ENCODE measurements around the gene UCK2. TPM values are rescaled to one million over a fixed set of nuclear protein-coding genes. Genes with fewer than 3 reads are reported as not detected.

Gene UCK2
- total and polyA plus RNA-seq, 2 experiments from 2014 or later: 101 to 149 TPM

DNA sequence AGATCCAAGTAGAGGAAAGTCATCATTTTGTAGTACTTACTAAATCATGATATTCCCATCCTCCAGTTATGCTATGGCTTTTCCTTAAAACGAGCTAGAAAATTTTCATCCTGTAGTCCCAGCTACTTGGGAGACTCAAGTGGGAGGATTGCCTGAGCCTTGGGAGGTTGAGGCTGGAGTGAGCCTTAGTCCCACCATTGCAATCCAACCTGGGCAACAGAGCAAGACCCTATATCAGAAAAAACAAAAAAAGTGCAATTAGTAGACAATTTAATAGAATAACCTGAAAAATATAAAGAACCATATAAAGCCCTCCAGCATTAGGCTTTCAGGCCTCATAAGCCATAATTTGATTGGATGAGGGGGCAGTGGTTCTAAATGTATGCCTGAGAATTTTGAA is 6.8 kb downstream of the UCK2 start:
- Histone ChIP-seq H3K9me2 (ENCODE audit: insufficient read depth) (0 out of 2 replicates have a peak, but pooled peaks cover 7% of the 10 kb centered on the region), H2AFZ (no peak overlapping the region), H3K27me3 (ENCODE audit: insufficient read depth) (no peaks in the 10 kb centered on the region), H3K79me2 (replicated peaks; ENCODE audit: insufficient read depth) (peaks cover 100% of the 10 kb centered on the region), H3K4me1 (ENCODE audit: insufficient read depth) (peaks cover 78% of the 10 kb centered on the region), H4K20me1 (replicated peaks; ENCODE audit: insufficient read depth) (peaks cover 80% of the 10 kb centered on the region), H3F3A (replicated peaks; ENCODE audit: low read depth) (no peaks in the 10 kb centered on the region; the same call in 1 of the 2 replicates), H3K4me2 (no peak overlapping the region), H3K36me3 (ENCODE audit: insufficient read depth) (no peaks in the 10 kb centered on the region), H3K27ac (ENCODE audit: low read depth) (no peak overlapping the region), H3K4me3 (no peak overlapping the region)
- TF ChIP-seq ZNF331 (CRISPR knock-in tag; IDR thresholded peaks at IDR 0.05; ENCODE audit: low read depth): no peak
- TF ChIP-seq, protein P1, sequence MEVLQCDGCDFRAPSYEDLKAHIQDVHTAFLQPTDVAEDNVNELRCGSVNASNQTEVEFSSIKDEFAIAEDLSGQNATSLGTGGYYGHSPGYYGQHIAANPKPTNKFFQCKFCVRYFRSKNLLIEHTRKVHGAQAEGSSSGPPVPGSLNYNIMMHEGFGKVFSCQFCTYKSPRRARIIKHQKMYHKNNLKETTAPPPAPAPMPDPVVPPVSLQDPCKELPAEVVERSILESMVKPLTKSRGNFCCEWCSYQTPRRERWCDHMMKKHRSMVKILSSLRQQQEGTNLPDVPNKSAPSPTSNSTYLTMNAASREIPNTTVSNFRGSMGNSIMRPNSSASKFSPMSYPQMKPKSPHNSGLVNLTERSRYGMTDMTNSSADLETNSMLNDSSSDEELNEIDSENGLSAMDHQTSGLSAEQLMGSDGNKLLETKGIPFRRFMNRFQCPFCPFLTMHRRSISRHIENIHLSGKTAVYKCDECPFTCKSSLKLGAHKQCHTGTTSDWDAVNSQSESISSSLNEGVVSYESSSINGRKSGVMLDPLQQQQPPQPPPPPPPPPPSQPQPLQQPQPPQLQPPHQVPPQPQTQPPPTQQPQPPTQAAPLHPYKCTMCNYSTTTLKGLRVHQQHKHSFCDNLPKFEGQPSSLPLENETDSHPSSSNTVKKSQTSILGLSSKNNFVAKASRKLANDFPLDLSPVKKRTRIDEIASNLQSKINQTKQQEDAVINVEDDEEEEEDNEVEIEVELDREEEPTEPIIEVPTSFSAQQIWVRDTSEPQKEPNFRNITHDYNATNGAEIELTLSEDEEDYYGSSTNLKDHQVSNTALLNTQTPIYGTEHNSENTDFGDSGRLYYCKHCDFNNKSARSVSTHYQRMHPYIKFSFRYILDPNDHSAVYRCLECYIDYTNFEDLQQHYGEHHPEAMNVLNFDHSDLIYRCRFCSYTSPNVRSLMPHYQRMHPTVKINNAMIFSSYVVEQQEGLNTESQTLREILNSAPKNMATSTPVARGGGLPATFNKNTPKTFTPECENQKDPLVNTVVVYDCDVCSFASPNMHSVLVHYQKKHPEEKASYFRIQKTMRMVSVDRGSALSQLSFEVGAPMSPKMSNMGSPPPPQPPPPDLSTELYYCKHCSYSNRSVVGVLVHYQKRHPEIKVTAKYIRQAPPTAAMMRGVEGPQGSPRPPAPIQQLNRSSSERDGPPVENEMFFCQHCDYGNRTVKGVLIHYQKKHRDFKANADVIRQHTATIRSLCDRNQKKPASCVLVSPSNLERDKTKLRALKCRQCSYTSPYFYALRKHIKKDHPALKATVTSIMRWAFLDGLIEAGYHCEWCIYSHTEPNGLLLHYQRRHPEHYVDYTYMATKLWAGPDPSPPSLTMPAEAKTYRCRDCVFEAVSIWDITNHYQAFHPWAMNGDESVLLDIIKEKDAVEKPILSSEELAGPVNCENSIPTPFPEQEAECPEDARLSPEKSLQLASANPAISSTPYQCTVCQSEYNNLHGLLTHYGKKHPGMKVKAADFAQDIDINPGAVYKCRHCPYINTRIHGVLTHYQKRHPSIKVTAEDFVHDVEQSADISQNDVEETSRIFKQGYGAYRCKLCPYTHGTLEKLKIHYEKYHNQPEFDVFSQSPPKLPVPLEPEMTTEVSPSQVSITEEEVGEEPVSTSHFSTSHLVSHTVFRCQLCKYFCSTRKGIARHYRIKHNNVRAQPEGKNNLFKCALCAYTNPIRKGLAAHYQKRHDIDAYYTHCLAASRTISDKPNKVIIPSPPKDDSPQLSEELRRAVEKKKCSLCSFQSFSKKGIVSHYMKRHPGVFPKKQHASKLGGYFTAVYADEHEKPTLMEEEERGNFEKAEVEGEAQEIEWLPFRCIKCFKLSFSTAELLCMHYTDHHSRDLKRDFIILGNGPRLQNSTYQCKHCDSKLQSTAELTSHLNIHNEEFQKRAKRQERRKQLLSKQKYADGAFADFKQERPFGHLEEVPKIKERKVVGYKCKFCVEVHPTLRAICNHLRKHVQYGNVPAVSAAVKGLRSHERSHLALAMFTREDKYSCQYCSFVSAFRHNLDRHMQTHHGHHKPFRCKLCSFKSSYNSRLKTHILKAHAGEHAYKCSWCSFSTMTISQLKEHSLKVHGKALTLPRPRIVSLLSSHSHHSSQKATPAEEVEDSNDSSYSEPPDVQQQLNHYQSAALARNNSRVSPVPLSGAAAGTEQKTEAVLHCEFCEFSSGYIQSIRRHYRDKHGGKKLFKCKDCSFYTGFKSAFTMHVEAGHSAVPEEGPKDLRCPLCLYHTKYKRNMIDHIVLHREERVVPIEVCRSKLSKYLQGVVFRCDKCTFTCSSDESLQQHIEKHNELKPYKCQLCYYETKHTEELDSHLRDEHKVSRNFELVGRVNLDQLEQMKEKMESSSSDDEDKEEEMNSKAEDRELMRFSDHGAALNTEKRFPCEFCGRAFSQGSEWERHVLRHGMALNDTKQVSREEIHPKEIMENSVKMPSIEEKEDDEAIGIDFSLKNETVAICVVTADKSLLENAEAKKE (CRISPR knock-in tag; IDR thresholded peaks at IDR 0.05): no peak
- no peak for TF ChIP-seq CREB1 (CRISPR knock-in tag; IDR thresholded peaks at IDR 0.05; ENCODE audit: low read depth)
- no peak for TF ChIP-seq NANOG (IDR thresholded peaks at IDR 0.05; ENCODE audit: borderline replicate concordance)
- TF ChIP-seq POLR2AphosphoS5 (IDR thresholded peaks at IDR 0.05; ENCODE audit: low read depth): no peak
- TF ChIP-seq, protein P2, sequence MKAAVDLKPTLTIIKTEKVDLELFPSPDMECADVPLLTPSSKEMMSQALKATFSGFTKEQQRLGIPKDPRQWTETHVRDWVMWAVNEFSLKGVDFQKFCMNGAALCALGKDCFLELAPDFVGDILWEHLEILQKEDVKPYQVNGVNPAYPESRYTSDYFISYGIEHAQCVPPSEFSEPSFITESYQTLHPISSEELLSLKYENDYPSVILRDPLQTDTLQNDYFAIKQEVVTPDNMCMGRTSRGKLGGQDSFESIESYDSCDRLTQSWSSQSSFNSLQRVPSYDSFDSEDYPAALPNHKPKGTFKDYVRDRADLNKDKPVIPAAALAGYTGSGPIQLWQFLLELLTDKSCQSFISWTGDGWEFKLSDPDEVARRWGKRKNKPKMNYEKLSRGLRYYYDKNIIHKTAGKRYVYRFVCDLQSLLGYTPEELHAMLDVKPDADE (IDR thresholded peaks at IDR 0.05): no peak
- TF ChIP-seq, protein P3, sequence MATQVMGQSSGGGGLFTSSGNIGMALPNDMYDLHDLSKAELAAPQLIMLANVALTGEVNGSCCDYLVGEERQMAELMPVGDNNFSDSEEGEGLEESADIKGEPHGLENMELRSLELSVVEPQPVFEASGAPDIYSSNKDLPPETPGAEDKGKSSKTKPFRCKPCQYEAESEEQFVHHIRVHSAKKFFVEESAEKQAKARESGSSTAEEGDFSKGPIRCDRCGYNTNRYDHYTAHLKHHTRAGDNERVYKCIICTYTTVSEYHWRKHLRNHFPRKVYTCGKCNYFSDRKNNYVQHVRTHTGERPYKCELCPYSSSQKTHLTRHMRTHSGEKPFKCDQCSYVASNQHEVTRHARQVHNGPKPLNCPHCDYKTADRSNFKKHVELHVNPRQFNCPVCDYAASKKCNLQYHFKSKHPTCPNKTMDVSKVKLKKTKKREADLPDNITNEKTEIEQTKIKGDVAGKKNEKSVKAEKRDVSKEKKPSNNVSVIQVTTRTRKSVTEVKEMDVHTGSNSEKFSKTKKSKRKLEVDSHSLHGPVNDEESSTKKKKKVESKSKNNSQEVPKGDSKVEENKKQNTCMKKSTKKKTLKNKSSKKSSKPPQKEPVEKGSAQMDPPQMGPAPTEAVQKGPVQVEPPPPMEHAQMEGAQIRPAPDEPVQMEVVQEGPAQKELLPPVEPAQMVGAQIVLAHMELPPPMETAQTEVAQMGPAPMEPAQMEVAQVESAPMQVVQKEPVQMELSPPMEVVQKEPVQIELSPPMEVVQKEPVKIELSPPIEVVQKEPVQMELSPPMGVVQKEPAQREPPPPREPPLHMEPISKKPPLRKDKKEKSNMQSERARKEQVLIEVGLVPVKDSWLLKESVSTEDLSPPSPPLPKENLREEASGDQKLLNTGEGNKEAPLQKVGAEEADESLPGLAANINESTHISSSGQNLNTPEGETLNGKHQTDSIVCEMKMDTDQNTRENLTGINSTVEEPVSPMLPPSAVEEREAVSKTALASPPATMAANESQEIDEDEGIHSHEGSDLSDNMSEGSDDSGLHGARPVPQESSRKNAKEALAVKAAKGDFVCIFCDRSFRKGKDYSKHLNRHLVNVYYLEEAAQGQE (IDR thresholded peaks at IDR 0.05; ENCODE audit: unreplicated experiment): no peak
- TF ChIP-seq STAT1 (IDR thresholded peaks at IDR 0.05; ENCODE audit: unreplicated experiment): no peak
- TF ChIP-seq, protein P4, sequence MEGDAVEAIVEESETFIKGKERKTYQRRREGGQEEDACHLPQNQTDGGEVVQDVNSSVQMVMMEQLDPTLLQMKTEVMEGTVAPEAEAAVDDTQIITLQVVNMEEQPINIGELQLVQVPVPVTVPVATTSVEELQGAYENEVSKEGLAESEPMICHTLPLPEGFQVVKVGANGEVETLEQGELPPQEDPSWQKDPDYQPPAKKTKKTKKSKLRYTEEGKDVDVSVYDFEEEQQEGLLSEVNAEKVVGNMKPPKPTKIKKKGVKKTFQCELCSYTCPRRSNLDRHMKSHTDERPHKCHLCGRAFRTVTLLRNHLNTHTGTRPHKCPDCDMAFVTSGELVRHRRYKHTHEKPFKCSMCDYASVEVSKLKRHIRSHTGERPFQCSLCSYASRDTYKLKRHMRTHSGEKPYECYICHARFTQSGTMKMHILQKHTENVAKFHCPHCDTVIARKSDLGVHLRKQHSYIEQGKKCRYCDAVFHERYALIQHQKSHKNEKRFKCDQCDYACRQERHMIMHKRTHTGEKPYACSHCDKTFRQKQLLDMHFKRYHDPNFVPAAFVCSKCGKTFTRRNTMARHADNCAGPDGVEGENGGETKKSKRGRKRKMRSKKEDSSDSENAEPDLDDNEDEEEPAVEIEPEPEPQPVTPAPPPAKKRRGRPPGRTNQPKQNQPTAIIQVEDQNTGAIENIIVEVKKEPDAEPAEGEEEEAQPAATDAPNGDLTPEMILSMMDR (conservative IDR thresholded peaks at IDR 0.05; ENCODE audit: low read depth in 2 of 2): no peak
- peaks cover 30% of the 10 kb centered on the region for H3K36me3 Mint-ChIP-seq (ENCODE audit: low read depth)
- peaks cover 3% of the 10 kb centered on the region; the same call in 2 of the 3 replicates for H3K9me3 Mint-ChIP-seq
- ATAC-seq (no peak), DNase-seq (ENCODE audit: low spot score) (no peak)
- no peak overlapping the region for H3K27ac Mint-ChIP-seq
- H3K4me3 Mint-ChIP-seq: no peak overlapping the region
- H3K27me3 Mint-ChIP-seq (ENCODE audit: insufficient read depth, low read depth, poor library complexity): peaks cover 13% of the 10 kb centered on the region
- H3K4me1 Mint-ChIP-seq: peaks cover 65% of the 10 kb centered on the region
